ENCODE measurements around the gene CDH16.
A peak's percentile ranks its signal among the peaks of the same experiment; 100 is the strongest.

CDH16 gene

GRCh38 chr16:66888647-66889615, 29.8 kb downstream of the CDH16 start:
- Histone ChIP-seq H3K4me3 (ENCODE audit: low read depth in 1 of 2, low read length in 2 of 2) (no peak overlapping the region), H3K4me1 (ENCODE audit: control insufficient read depth in 1 of 2, insufficient read depth in 2 of 2, low read length in 2 of 2) (no peaks in the 10 kb centered on the region), H3K27me3 (ENCODE audit: low read depth, low read length) (no peaks in the 10 kb centered on the region), H3K36me3 (ENCODE audit: control insufficient read depth in 1 of 2, insufficient read depth in 2 of 2, low read length in 2 of 2) (peaks cover 0 to 19% of the 10 kb centered on the region in 2 donors), H3K9me3 (ENCODE audit: control insufficient read depth in 1 of 2, low read length in 2 of 2) (no peaks in the 10 kb centered on the region), H3K27ac (ENCODE audit: low read length) (no peak overlapping the region)

DNA sequence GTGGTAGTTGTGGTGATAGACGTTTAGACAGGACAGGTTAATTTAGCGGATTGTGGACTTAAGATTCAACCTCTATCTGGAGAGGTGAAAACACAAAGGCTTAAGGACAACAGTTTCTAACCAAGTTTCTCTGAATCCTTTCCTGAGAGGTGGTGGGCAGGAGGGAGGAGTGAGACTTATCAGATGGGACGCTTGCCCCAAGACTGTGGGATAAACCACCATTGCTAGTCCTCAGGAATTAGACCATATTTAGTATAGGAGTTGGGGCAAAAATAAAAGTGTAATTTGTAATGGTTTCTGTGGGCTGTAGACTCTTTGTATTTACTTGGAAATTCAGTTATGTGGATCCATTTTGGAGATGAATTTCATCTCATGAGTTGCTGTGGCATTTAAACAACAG, 31.8 kb downstream of the CDH16 start:
- Histone ChIP-seq H3K27me3 (ENCODE audit: low read depth, low read length) (no peaks in the 10 kb centered on the region), H3K4me1 (ENCODE audit: control insufficient read depth in 1 of 2, insufficient read depth in 2 of 2, low read length in 2 of 2) (no peaks in the 10 kb centered on the region), H3K36me3 (ENCODE audit: control insufficient read depth in 1 of 2, insufficient read depth in 2 of 2, low read length in 2 of 2) (peaks cover 0 to 19% of the 10 kb centered on the region in 2 donors), H3K27ac (ENCODE audit: low read length) (no peak overlapping the region), H3K4me3 (ENCODE audit: low read depth in 1 of 2, low read length in 2 of 2) (no peak overlapping the region), H3K9me3 (ENCODE audit: control insufficient read depth in 1 of 2, low read length in 2 of 2) (no peaks in the 10 kb centered on the region)

GRCh38 chr16:66886321-66886720, 32.4 kb downstream of the CDH16 start:
- Histone ChIP-seq H3K4me3 (ENCODE audit: low read depth in 1 of 2, low read length in 2 of 2) (no peak overlapping the region), H3K9me3 (ENCODE audit: control insufficient read depth in 1 of 2, low read length in 2 of 2) (no peaks in the 10 kb centered on the region), H3K27ac (ENCODE audit: low read length) (no peak overlapping the region), H3K36me3 (ENCODE audit: control insufficient read depth in 1 of 2, insufficient read depth in 2 of 2, low read length in 2 of 2) (peaks cover 0 to 17% of the 10 kb centered on the region in 2 donors), H3K4me1 (ENCODE audit: control insufficient read depth in 1 of 2, insufficient read depth in 2 of 2, low read length in 2 of 2) (no peaks in the 10 kb centered on the region), H3K27me3 (ENCODE audit: low read depth, low read length) (no peaks in the 10 kb centered on the region)

GRCh38 chr16:66885491-66885890, 33.2 kb downstream of the CDH16 start:
- H3K9me3 ChIP-seq (ENCODE audit: control insufficient read depth in 1 of 2, low read length in 2 of 2), result no peaks in the 10 kb centered on the region
- peaks cover 0 to 16% of the 10 kb centered on the region in 2 donors for H3K36me3 ChIP-seq (ENCODE audit: control insufficient read depth in 1 of 2, insufficient read depth in 2 of 2, low read length in 2 of 2)
- no peak overlapping the region for H3K4me3 ChIP-seq (ENCODE audit: low read depth in 1 of 2, low read length in 2 of 2)
- H3K27ac ChIP-seq (ENCODE audit: low read length), result no peak overlapping the region
- H3K4me1 ChIP-seq (ENCODE audit: control insufficient read depth in 1 of 2, insufficient read depth in 2 of 2, low read length in 2 of 2), result peaks cover 0 to 4% of the 10 kb centered on the region in 2 donors
- no peaks in the 10 kb centered on the region for H3K27me3 ChIP-seq (ENCODE audit: low read depth, low read length)

- Histone ChIP-seq H3K9me3 (ENCODE audit: control insufficient read depth in 1 of 2, low read length in 2 of 2) (no peaks in the 10 kb centered on the region), H3K4me1 (ENCODE audit: control insufficient read depth in 1 of 2, insufficient read depth in 2 of 2, low read length in 2 of 2) (peaks cover 0 to 4% of the 10 kb centered on the region in 2 donors), H3K36me3 (ENCODE audit: control insufficient read depth in 1 of 2, insufficient read depth in 2 of 2, low read length in 2 of 2) (peaks cover 0 to 16% of the 10 kb centered on the region in 2 donors), H3K27me3 (ENCODE audit: low read depth, low read length) (no peaks in the 10 kb centered on the region), H3K27ac (ENCODE audit: low read length) (no peak overlapping the region), H3K4me3 (ENCODE audit: low read depth in 1 of 2, low read length in 2 of 2) (no peak overlapping the region)
These were observed 36.0 kb downstream of the CDH16 start for GRCh38 chr16:66882702-66883101.

DNA sequence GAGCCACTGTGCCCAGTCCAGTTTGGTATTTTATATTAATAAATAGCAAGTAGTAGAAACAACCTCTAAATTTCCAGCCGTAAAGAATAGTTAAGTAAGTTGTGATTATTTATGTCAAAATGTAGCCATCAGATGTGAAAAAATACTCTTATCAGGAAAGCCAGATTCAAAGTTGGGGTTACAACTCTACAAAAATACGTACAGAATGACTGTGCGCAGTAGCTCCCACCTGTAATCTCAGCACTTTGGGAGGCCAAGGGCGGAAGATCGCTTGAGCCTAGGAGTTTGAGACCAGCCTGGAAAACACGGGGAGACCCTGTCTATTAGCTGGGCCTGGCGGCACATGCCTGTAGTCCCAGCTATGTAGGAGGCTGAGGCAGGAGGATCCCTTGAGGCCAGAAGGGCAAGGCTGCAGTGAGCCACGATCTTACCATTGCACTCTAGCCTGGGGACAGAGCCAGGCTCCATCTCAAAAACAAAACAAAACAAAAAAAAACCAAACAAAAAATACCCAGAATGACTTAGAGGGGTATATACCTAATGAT, 36.6 kb downstream of the CDH16 start:
- Histone ChIP-seq H3K27me3 (ENCODE audit: low read depth, low read length) (no peaks in the 10 kb centered on the region), H3K4me3 (ENCODE audit: low read depth in 1 of 2, low read length in 2 of 2) (no peak overlapping the region), H3K4me1 (ENCODE audit: control insufficient read depth in 1 of 2, insufficient read depth in 2 of 2, low read length in 2 of 2) (peaks cover 0 to 4% of the 10 kb centered on the region in 2 donors), H3K9me3 (ENCODE audit: control insufficient read depth in 1 of 2, low read length in 2 of 2) (no peaks in the 10 kb centered on the region), H3K27ac (ENCODE audit: low read length) (no peak overlapping the region), H3K36me3 (ENCODE audit: control insufficient read depth in 1 of 2, insufficient read depth in 2 of 2, low read length in 2 of 2) (peaks cover 0 to 16% of the 10 kb centered on the region in 2 donors)

GRCh38 chr16:66881560-66881959, 37.1 kb downstream of the CDH16 start:
- H3K9me3 ChIP-seq (ENCODE audit: control insufficient read depth in 1 of 2, low read length in 2 of 2), result no peaks in the 10 kb centered on the region
- no peaks in the 10 kb centered on the region for H3K27me3 ChIP-seq (ENCODE audit: low read depth, low read length)
- peaks cover 0 to 16% of the 10 kb centered on the region in 2 donors for H3K36me3 ChIP-seq (ENCODE audit: control insufficient read depth in 1 of 2, insufficient read depth in 2 of 2, low read length in 2 of 2)
- H3K4me3 ChIP-seq (ENCODE audit: low read depth in 1 of 2, low read length in 2 of 2), result no peak overlapping the region
- H3K4me1 ChIP-seq (ENCODE audit: control insufficient read depth in 1 of 2, insufficient read depth in 2 of 2, low read length in 2 of 2), result peaks cover 0 to 4% of the 10 kb centered on the region in 2 donors
- no peak overlapping the region for H3K27ac ChIP-seq (ENCODE audit: low read length)

DNA sequence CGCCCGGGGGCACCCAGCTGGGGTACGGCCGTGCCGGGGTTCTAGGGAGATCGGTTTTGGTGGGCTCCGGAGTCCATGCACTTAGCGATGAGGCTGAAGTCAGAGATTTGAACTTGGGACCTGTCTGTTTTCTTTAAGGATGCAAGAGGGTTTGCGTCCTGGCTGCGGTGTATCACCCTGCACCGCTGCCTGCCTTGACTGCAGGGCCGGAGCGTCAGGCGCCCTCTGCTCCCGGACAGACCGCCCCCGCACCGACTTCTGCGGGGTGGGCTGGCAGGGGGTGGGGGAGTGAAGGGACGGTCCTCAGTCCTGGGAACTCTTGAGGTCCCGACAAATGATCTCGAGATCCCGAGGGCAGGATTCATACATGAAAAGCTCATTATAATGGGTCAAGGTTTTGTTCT, 37.7 kb downstream of the CDH16 start:
- Histone ChIP-seq H3K4me3 (ENCODE audit: low read depth in 1 of 2, low read length in 2 of 2) (peak overlapping the region; percentile 70 to 86), H3K27me3 (ENCODE audit: low read depth, low read length) (no peaks in the 10 kb centered on the region), H3K27ac (ENCODE audit: low read length) (no peak overlapping the region), H3K9me3 (ENCODE audit: control insufficient read depth in 1 of 2, low read length in 2 of 2) (no peaks in the 10 kb centered on the region), H3K4me1 (ENCODE audit: control insufficient read depth in 1 of 2, insufficient read depth in 2 of 2, low read length in 2 of 2) (peaks cover 0 to 4% of the 10 kb centered on the region in 2 donors), H3K36me3 (ENCODE audit: control insufficient read depth in 1 of 2, insufficient read depth in 2 of 2, low read length in 2 of 2) (peaks cover 0 to 16% of the 10 kb centered on the region in 2 donors)

- no peaks in the 10 kb centered on the region for H3K9me3 ChIP-seq (ENCODE audit: control insufficient read depth in 1 of 2, low read length in 2 of 2)
- H3K4me3 ChIP-seq (ENCODE audit: low read depth in 1 of 2, low read length in 2 of 2), result peak within 1 kb of the TSS; percentile 70 to 86
- H3K27me3 ChIP-seq (ENCODE audit: low read depth, low read length), result no peaks in the 10 kb centered on the region
- H3K27ac ChIP-seq (ENCODE audit: low read length), result no peak within 1 kb of the TSS
- peaks cover 0 to 12% of the 10 kb centered on the region in 2 donors for H3K36me3 ChIP-seq (ENCODE audit: control insufficient read depth in 1 of 2, insufficient read depth in 2 of 2, low read length in 2 of 2)
- peaks cover 0 to 4% of the 10 kb centered on the region in 2 donors for H3K4me1 ChIP-seq (ENCODE audit: control insufficient read depth in 1 of 2, insufficient read depth in 2 of 2, low read length in 2 of 2)
These were observed 38.2 kb downstream of the CDH16 start, which contains the start of gene PDP2 for GRCh38 chr16:66880288-66881013. PDP2 (plus strand) TSS chr16:66880515; CDS start chr16:66884285, 3,770 bp downstream.

DNA sequence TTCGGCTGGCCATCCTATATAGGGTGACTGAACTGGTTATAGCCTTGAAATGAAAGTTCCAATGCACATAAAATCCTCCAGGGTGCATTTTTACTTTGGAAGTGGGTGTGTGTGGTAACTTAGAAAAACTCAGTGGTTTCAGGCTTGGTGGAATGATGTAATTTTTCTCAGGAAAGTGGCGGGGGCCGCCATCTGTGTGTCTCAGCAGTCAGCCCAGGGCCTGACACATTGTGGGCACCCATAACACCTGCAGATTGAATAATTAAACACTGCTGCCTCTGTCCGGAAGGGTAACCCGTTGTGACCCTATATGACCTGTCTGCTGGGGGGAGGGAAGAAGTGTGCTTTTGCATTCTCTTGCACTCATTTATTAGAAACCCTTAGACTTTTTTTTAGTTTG, 40.6 kb downstream of the CDH16 start:
- Histone ChIP-seq H3K27ac (ENCODE audit: low read length) (no peak overlapping the region), H3K36me3 (ENCODE audit: control insufficient read depth in 1 of 2, insufficient read depth in 2 of 2, low read length in 2 of 2) (no peaks in the 10 kb centered on the region), H3K4me1 (ENCODE audit: control insufficient read depth in 1 of 2, insufficient read depth in 2 of 2, low read length in 2 of 2) (peaks cover 0 to 4% of the 10 kb centered on the region in 2 donors), H3K9me3 (ENCODE audit: control insufficient read depth in 1 of 2, low read length in 2 of 2) (no peaks in the 10 kb centered on the region), H3K4me3 (ENCODE audit: low read depth in 1 of 2, low read length in 2 of 2) (no peak overlapping the region), H3K27me3 (ENCODE audit: low read depth, low read length) (no peaks in the 10 kb centered on the region)

All from muscle layer of duodenum (tissue), 2 donors.